Amniotic stem cell (primary cell): ENCODE results near the gene NEUROD2.

Experiments used
- DNase-seq: peaks from one replicate; lab custom pipeline; 2025; lab: John Stamatoyannopoulos, UW

Gene NEUROD2

DNA sequence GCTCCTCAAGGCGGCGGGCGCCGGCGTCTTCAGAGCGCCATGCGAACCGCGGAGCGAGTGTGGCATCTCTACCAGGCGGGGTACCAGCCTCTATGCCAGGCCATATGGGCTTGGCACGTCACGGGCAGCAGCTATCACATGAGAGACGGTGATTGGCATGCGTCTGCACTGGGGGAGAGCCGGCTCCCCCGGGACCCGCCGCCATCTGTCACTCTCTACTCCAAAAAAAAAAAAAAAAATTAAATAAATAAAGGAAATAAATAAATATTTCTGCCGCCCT lies at the start of gene NEUROD2:
TSS of gene NEUROD2 (minus strand) at position 70 of the 280 bp plus-strand sequence. CDS start 1,321 bp downstream, outside the sequence.
- DNase-seq: no peak

DNA sequence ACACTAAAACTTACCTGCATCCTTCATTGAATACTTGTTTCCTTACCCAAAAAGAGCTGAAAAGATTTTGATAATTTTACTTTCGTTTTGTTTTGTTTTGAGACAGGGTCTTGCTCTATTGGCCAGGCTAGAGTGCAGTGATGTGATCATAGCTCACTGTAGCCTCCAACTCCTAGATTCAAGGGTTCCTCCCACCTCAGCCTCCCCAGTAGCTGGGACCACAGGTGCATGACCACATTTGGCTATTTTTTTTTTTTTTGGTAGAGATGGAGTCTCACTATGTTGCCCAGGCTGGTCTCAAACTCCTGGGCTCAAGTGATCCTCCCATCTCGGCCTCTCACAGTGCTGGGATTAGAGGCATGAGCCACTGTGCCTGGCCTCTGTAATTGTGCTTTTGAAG lies 47.4 kb upstream of the NEUROD2 start:
- DNase-seq: no peak

DNA sequence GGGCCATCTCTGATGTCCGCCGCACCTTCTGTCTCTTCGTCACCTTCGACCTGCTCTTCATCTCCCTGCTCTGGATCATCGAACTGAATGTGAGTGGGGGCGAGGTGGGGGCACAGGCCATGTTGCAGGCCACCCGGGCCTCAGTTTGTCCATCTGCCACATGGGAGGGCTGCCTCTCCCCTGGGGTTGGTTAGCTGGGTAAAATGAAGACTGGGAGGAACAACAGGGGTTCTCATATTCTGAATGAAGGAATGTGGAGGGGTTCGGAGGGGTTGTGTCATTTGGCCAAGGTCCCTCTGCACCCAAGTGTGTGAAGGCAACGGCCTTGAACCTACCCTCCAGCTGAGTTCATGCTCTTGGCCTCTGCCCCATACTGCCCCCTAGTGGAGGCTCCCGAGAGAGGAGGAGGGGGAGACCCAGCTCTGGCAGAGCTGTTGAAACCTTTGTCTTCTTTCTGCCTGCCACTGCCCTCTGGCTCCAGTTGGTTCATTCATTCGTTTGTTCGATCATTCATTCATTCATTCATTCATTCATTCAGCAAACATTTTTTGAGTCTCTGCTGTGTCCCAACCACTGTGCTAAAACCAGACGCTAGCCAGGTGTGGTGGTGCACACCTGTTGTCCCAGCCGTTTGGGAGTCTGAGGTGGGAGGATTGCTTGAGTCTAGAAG lies 46.1 kb upstream of the NEUROD2 start:
- no peak for DNase-seq

DNA sequence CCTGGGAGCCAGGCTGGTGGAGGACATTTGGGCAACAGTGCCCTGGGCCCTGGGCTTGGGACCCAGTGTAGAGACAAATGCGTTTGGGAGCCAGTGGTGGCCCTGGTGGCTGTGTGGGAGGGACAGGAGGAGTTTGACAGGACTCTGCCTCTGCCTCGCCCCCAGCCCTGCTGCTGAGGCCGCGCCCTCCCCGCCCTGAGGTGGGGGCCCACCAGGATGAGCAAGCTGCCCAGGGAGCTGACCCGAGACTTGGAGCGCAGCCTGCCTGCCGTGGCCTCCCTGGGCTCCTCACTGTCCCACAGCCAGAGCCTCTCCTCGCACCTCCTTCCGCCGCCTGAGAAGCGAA lies 45.6 kb upstream of the NEUROD2 start:
- DNase-seq: no peak

DNA sequence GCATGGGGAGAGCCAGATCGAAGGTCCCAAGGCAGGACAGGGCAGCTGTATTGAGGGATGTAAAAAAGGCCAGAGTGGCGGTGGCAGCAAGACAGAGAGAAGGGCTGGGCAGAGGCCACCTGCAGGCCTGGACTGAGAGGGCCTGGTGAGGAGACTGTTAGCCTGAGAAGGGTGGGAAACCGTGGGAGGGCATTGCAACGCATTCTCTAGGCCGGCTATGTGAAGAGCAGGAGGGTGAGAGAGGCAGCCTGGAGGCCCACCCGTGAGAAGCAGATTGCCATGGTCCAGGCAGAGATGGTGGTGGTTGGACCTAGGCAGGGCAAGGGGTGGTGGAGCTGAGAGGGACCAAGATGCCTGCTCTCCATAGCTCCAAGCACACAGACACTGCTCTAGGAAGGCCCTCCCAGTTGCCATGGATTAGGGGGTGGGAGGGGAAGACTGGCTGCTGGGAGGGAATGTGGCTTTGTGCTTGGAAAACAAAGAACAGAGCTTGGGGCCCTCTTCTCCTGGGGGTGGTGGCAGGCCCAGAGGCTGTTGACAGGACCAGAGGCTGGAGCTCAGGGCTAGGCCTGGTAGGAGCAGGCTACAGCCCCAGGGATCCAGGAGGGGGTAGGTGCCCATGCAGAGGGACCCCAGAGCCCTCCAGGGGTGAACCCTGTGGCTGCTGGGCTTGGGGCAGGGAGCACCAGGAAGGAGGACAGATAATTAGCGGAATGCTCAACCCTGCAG lies 45.0 kb upstream of the NEUROD2 start:
- DNase-seq: no peak

DNA sequence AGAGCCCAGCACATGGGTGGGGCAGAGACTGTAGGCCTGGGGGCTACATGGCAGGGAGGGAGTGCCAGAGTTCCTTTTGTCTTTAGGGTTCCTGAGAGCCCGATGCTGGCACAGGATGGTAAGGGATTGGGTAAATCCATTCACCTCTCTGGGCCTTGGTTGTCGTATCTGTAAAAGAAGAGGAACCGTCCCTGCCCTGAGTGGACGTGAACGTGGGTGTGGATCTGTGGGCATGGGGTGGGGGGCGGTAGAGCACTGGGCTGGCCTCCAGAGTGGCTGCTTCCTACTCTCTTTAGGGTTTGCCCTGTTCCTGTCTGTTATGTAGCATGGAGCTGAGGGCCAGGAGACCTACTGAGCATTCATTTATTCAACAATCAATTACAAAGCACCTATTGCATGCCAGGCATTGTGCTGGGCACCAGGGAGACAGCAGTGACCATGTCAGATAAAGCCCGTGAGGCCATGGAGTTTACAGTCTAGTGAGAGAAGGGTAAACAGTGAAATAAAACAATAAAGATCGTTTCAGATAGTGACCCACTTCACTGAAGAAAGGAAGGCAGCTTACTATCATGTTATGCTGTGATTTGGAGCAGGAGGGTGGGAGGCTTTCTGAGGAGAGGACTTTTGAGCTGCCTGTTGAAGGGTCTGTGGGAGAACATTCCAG lies 44.3 kb upstream of the NEUROD2 start:
- no peak for DNase-seq

DNA sequence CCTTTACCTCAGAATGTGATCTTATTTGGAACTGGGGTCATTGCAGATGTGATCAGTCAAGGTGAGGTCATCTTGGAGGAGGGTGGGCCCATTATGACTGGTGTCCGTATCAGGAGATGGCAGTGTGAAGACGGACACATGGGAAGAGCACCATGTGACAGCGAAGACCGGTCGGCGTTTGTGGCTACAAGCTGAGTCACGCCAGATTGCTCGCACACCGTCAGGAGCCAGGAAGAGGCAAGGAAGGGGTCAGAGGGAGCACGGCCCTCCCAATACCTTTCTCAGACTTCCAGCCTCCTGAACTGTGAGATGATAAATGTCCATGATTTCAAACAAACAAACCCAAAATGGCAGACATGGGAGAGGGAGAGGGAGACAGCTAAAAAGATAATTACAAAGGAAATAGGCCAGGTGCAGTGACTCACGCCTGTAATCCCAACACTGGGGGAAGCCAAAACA lies 42.4 kb upstream of the NEUROD2 start:
- no peak for DNase-seq

DNA sequence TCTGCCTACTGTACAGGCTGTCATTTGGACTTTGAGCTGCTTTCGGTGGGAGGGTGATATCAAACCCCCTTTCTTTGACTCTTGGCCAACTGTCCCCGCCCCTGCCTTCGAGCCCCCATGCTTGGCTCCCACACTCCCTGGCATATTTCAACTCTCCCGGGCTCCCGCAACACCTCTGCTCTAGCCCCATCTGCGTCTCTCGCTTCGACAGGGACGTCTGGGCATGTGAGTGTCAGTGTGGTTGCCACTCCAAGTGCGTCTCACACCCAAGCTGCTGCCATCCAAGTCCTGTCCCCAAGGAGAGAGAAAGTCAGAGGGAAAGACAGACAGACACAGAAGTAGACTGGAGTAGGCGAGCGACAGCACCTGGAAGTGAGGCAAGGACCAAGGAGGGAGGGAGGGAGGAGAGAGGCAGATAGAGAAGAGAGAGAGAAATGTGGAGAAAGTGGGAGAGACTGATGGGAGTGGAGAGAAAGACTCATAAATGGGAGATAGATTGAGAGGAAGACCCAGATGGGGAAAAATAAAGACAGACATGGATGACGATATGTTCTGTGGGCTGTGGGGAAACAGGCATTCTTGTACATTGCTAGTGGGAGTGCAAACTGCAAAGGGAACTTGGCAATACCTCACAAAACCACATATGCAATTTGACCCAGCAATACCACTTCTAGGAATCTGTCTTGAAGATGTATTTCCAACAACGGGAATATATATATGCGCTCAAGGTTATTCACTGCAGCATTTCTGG lies 41.1 kb upstream of the NEUROD2 start:
- no peak for DNase-seq

DNA sequence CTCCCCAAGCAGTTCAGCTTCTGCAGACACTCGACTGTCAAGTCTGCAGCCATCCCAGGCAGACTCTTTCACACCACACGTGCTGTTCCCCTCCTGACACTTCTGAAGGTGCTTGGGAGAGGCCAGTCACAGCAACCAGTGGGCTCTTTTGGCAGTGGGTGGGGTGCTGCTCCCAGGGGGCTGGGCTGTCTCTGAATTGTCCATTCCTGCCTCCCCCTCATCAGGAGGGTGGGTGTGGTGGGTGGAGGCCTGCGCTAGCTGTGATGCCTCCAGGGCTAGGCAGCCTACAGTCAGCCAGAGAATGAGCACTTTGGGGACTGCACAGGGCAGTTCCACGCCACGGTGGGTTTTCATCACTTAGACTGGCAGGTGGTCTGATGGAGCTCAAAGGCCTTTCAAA lies 39.5 kb upstream of the NEUROD2 start:
- DNase-seq: no peak

DNA sequence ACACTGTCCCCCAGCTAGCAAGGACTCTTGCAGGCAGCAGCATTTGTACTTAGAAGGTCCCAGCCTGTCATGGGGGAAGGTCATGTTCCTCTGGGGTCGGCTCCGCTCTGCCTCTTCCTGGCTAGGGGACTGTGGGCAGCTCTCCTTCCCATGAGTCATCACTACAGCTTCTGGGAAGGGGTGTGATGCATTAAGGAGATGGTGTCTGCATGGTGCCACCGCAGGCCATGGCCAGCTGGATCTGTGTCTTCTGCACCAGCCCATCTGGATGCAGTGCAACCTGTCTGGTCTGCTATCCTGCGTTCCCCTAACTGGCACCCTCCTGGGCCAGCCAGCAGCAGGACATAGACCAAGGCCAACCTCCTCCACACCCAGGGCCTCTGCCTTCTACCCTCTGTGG lies 35.6 kb upstream of the NEUROD2 start:
- no peak for DNase-seq

DNA sequence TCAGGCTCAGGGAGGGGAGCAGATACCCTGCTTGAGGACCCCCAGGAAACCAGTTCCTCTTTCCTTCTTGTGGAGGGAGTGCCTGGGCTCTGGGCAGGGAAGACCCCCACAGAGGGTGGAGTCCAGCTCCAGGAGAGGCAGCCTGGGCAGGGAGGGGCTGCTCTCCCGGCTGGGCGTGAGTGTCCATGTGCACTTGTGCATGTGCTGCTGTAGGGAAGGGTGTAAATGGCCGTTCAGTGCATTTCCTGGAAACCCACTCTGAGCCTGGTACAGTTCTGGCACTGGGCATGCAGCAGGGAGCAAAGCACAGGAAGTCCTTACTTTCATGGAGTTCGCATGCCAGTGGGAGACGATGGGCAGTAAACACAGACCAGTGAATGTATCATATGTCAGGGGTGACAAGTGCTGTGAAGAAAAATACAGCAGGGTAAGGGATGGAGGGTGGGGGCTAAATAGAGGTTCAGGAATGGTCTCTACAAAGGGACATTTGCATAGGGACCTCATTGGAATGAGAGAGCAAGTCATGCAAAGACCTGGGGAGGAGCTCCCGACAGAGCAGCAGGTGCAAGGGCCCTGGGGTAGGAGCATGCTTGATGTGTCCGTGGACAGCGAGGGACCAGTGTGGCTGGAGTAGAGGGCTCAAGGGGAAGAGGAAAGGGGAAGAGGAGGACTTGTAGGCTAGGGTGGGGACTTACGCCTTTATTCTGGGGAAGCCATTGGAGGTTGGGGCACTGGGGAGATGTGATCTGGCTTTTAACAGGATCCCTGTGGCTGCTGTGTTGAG lies 34.8 kb upstream of the NEUROD2 start:
- no peak for DNase-seq

DNA sequence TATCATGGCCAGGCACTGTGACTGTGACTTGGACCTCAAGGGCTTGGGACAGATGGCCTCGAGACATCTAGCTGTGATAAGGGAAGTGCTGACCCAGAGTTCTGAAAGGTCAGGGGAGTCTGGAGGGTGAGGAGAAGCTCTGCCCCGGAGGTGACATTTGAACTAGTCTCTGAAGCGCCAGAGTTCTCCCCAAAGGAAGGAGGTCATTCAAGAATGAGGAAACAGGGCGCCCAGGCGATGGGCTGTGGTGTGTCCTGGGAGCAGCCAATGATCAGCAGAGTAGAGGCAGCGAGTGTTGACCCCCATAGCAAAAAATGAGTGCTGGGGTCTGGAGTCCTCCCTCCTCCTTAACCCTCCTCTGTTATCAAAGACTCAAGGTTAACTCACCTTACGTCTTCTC lies 34.2 kb upstream of the NEUROD2 start:
- DNase-seq: no peak

DNA sequence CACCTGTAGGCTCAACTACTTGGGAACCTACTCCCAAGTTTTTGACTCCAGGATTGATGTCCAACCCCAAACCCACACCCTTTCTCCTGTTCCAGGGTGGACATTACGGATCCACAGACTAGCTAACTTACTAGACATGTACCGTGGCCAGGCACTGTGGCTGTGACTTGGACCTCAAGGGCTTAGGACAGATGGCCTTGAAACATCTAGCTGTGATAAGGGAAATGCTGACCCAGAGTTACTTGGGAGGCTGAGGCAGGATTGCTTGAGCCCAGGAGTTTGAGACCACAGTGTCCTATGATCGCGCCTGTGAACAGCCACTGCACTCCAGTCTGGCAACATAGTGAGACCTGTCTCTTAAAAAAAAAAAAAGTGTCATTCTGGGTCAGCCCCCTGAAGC lies 33.4 kb upstream of the NEUROD2 start:
- no peak for DNase-seq

DNA sequence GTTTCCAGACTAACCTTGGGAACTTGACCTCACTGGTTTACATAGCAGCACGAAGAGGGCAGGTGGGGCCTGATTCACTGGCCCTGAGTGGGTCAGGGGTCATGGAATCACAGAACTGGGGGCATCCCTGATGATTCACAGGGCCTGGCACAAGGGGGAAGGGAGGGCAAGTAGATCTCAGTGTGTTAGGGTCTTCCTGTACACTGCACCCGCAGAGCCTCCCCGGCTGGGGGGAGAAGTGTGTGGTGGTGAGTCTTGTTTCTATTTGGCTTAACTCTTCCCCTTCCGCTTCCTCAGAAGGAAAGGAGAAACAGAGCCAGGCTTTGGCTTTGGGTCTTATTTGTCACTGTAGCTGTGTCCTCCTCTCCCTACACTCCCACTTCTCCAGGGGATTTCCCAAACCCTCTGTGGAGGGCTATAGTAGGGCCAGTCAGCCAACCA lies 32.9 kb upstream of the NEUROD2 start:
- no peak for DNase-seq

DNA sequence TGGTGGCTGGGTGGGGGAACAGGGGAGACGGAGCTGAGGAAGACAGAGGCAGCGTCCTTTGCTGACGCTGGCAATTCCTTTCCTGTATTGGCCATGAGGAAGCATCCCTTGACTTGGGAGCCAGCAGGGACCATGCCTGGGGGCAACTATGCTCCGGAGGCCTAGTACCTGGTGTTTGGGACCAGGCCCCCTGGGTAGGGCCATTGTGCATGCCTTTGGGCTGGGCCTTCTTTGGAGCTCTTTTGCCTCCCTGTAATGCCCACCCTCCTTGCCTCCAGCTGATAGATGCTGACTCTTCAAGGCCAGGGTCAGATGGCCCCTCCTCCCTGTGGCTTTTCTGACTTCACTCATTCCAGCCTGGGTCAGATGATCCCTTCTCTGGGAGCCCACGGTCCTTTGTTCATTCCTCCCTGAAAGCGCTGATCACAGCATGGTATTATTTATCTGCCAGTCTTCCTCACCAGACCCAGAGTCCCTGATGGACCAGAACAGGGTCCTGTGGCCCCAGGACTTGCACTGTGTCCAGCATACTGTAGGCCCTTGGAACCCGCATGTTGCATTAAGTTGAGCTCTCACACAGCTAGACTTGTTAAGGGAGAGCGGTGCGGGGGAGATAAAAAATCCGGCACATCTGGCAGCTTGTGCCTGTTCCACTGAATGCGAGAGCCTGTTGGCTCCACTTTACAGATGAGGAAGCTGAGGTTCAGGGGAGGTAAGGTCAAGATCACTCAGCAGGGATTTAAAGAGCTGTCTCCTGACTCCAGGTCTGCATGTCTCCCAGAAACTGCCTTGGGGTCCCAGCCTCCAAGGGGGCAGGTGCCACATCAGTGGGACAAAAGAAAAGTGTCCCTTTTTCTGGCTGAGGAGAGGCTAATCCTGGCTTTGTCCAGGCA lies 32.1 kb upstream of the NEUROD2 start:
- DNase-seq: no peak

DNA sequence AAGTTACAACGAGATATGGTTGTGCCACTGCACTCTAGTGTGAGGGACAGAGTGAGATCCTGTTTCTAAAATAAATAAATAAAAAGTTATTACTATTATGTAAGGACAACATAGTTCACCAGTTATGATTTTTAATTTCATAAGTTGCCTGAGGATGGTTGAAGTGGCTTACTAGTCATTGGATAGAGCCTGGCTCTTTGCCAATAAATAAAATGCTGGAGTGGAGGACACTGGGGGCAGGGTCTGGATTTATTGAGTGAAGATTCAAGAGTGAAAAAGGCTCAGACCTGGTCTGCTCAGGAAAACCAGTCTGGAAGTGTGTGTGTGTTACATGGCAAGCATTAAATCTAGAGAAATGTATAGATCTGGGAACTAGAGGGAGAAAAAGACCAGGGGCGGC lies 31.3 kb upstream of the NEUROD2 start:
- DNase-seq: no peak

DNA sequence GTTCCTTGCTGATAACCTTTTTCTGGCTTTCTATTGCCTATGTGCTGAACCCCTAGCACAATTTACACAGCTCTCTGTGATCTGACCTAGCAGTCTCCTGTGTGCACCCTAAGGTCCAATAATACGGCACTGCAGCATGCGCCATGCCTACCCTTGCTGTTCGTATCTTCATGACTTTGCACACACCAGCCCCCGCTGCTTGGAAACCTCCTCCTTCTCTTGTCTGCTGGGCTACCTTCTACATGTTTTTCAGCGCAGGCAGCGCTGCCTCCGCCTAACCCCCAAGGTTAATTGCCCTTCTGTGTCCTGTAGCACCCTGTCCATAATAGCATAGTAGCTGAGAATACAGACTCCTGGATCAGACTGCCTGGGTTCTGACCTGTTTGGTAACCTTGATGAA lies 30.6 kb upstream of the NEUROD2 start:
- DNase-seq: no peak

DNA sequence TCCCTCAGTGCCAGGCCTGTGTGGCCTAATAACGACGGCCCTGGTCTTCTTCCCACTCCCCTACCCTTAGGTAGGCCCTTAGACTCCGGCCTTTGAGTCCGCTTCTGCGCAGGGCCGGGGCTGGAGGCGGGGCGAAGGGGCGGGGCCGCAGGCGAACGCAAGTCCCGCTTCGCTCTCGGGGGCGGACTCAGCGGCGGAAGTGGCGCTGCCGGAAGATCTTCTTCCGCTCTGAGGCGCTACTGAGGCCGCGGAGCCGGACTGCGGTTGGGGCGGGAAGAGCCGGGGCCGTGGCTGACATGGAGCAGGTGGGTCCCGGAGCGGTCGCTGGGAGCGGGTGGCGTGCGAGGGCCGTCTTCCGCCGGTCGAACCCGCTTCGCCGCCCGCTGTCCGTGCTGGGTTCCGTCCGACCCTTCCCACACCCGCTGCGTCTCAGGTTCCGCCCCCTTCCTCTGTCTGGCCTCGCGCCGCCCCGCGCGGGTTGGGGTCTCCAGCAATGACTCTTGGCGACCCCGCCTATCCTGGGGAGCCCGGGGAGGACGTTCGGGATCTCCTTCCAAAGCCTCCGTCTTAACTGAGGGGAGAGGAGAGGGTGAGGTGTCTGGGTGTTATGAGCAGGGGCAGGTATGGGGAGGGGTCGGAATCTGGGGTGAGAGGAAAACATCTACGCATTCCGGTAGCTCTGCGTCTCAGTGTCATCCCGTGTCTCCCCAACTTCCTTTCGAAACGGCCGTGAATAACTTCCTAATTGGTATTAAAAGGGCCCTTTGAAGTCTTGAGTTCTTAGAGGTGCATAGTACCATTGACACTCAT lies 29.4 kb upstream of the NEUROD2 start, which contains the start of gene STARD3:
TSS of gene STARD3 (plus strand) at position 218 of the 810 bp plus-strand sequence. CDS start 16,388 bp downstream, outside the sequence.
- peak; percentile 38 for DNase-seq

DNA sequence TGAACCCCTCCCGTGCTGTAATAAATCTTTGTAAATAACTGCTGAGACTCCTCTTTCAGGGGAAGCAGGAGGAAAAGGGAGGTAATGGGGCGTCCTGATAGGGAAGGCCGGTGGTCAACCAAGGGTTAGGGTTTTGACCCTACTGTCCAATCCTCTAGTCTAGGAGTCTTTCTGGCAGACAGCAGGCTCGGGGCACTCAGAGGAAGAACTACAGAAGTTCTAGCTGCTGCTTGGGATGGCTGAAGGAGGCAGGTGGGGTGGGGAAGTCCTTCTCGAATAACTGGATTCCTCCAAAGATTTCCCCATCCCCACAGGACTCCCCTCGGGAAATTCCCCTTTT lies 28.8 kb upstream of the NEUROD2 start:
- DNase-seq: no peak

DNA sequence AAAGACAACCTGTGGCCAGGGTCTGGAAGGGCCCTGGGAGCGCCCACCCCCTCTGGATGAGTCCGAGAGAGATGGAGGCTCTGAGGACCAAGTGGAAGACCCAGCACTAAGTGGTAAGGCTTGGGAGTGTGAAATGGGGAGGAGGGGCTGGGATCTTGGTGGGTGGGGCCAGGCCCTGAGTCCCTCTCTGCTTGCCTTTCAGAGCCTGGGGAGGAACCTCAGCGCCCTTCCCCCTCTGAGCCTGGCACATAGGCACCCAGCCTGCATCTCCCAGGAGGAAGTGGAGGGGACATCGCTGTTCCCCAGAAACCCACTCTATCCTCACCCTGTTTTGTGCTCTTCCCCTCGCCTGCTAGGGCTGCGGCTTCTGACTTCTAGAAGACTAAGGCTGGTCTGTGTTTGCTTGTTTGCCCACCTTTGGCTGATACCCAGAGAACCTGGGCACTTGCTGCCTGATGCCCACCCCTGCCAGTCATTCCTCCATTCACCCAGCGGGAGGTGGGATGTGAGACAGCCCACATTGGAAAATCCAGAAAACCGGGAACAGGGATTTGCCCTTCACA lies 28.0 kb upstream of the NEUROD2 start:
- no peak for DNase-seq
